A549 (cell line): ENCODE measurements around the gene ADORA1. TPM values are rescaled to one million over a fixed set of nuclear protein-coding genes. Genes with fewer than 3 reads are reported as not detected.

ENCODE experiments used
- ATAC-seq, 2 experiments: fragments of 200-7000 bp in 1 of 2; fragments of >200 bp in 1 of 2; cut with Nextera tagmentation in 1 of 2; cut with Tn5 transposase in 1 of 2; 3 replicates each; pipeline versions ENCODE4 v1.8.0 to v1.9.1; 2018 to 2020; ENCODE audit warnings: mild to moderate bottlenecking in 1 of 2, moderate library complexity in 1 of 2
- CTCF ChIA-PET: fragments of 300-600 bp; sonication (Branson Sonifier 250); formaldehyde crosslinking; extraction: SDS; loops from one replicate; lab custom pipeline; 2021; ENCODE audit warnings: antibody characterized with exemption, inconsistent platforms; lab: Yijun Ruan, JAX
- POLR2A ChIA-PET: fragments of 350-600 bp; formaldehyde crosslinking; extraction: SDS; loops from one replicate; lab custom pipeline; 2021; ENCODE audit warnings: antibody characterized with exemption, inconsistent platforms; lab: Yijun Ruan, JAX
- DNase-seq, 2 experiments: peaks; one replicate each; pipeline versions ENCODE4 v3.0.0 to v3.0.0-alpha.2; 2011 to 2016; ENCODE audit warnings: low read depth in 1 of 2, low spot score in 1 of 2
- FAIRE-seq: peaks from 2 replicates; lab custom pipeline; 2011; peaks lifted over from hg19 to GRCh38; lab: Jason Lieb, UNC
- H3K27ac ChIP-seq, 2 experiments: fragments of >200 bp; sonication (Bioruptor Twin); formaldehyde crosslinking; 3 replicates each; pipeline ENCODE4 v1.5.1; 2016 to 2017
- H3K4me1 ChIP-seq: fragments of >200 bp; sonication (Bioruptor Twin); formaldehyde crosslinking; 3 replicates; pipeline ENCODE4 v1.6.1; 2016
- H3K4me2 ChIP-seq: fragments of >200 bp; sonication (Bioruptor Twin); formaldehyde crosslinking; 3 replicates; pipeline ENCODE4 v1.6.1; 2016
- H3K4me3 ChIP-seq: fragments of >200 bp; sonication (Bioruptor Twin); formaldehyde crosslinking; 3 replicates; pipeline ENCODE4 v1.5.1; 2016
- H3K9me3 ChIP-seq: fragments of >200 bp; sonication (Bioruptor Twin); formaldehyde crosslinking; 3 replicates; pipeline ENCODE4 v1.6.1; 2016
- BHLHE40 ChIP-seq: IDR thresholded peaks from 2 replicates; pipeline ENCODE4 v1.6.1; 2012; ENCODE audit warnings: low read depth, low read length, inconsistent platforms
- CHD4 ChIP-seq: fragments of 200-600 bp; sonication (generic); IDR thresholded peaks from 2 replicates; pipeline ENCODE4 v1.6.1; 2016; ENCODE audit warnings: antibody characterized with exemption, mild to moderate bottlenecking, borderline replicate concordance
- ESRRA ChIP-seq: fragments of 150-350 bp; IDR thresholded peaks from 2 replicates; pipeline ENCODE4 v1.6.1; 2014; ENCODE audit warnings: mild to moderate bottlenecking, low read length, borderline replicate concordance
- FOXS1 ChIP-seq: fragments of 250-450 bp; sonication (Bioruptor Pico); IDR thresholded peaks from 2 replicates; pipeline ENCODE4 v1.5.0; 2020; ENCODE audit warnings: mild to moderate bottlenecking, moderate library complexity
- HES2 ChIP-seq: fragments of >200 bp; sonication (Bioruptor Twin); formaldehyde crosslinking; IDR thresholded peaks from 2 replicates; pipeline ENCODE4 v1.6.1; 2016
- HEYL ChIP-seq: fragments of 250-450 bp; sonication (Bioruptor Pico); IDR thresholded peaks from 2 replicates; pipeline ENCODE4 v1.8.0; 2021; ENCODE audit warnings: mild to moderate bottlenecking, moderate library complexity
- HOXB13 ChIP-seq: fragments of 250-450 bp; sonication (Bioruptor Pico); IDR thresholded peaks from 2 replicates; pipeline ENCODE4 v1.5.0; 2020; ENCODE audit warnings: low read depth, mild to moderate bottlenecking, moderate library complexity
- KDM1A ChIP-seq: fragments of 200-600 bp; sonication (generic); IDR thresholded peaks from 2 replicates; pipeline ENCODE4 v1.6.1; 2016; ENCODE audit warnings: low read depth, mild to moderate bottlenecking
- KDM5A ChIP-seq: fragments of 200-600 bp; sonication (generic); IDR thresholded peaks from 2 replicates; pipeline ENCODE4 v1.6.1; 2016; ENCODE audit warnings: antibody characterized with exemption, mild to moderate bottlenecking
- MAX ChIP-seq: IDR thresholded peaks from 2 replicates; pipeline ENCODE4 v1.6.1; 2012
- MAZ ChIP-seq: fragments of 150-350 bp; IDR thresholded peaks from 2 replicates; pipeline ENCODE4 v1.6.1; 2014; ENCODE audit warnings: antibody characterized with exemption, low read depth, low read length, borderline replicate concordance
- NFE2L2 ChIP-seq: fragments of 150-350 bp; conservative IDR thresholded peaks from 2 replicates; pipeline ENCODE4 v1.6.1; 2014; ENCODE audit warnings: low read length
- NPAS2 ChIP-seq: fragments of 250-450 bp; sonication (Bioruptor Pico); IDR thresholded peaks from 2 replicates; pipeline ENCODE4 v1.8.0; 2022; ENCODE audit warnings: mild to moderate bottlenecking, moderate library complexity, borderline replicate concordance
- NR3C1 ChIP-seq: fragments of >200 bp; sonication (Bioruptor Twin); formaldehyde crosslinking; IDR thresholded peaks from 3 replicates; pipeline ENCODE4 v1.6.1; 2017
- POLR2AphosphoS2 ChIP-seq: conservative IDR thresholded peaks from 2 replicates; pipeline ENCODE4 v1.6.1; 2012; ENCODE audit warnings: low read length, improper control_type of control experiment, inconsistent platforms
- RNF2 ChIP-seq: fragments of 200-600 bp; sonication (generic); IDR thresholded peaks from 2 replicates; pipeline ENCODE4 v1.6.1; 2016; ENCODE audit warnings: low read depth, mild to moderate bottlenecking, antibody characterized with exemption, moderate library complexity, borderline replicate concordance
- USF2 ChIP-seq: fragments of 450-650 bp; IDR thresholded peaks from 2 replicates; pipeline ENCODE4 v1.6.1; 2014; ENCODE audit warnings: antibody characterized with exemption
- WGBS: methylation state at CpG from one replicate; pipeline ENCODE4 v1.1.6; 2017; ENCODE audit errors: missing lambda C conversion rate; 5-methylcytosine and 5-hydroxymethylcytosine counted together
- polyA plus RNA-seq, 4 experiments: library from polyadenylated mRNA; depleted of rRNA in 3 of 4; stranded (reverse); fragments of >200 nt; fragmentation: RNase III in 1 of 4; extraction: RNeasy Plus Mini Kit Qiagen cat#74134 plus additional on column Dnase treatment in 1 of 4; gene quantifications; 2 replicates in 3 of 4; 3 replicates in 1 of 4; pipeline ENCODE4 v1.2.3, GENCODE V29; 2011 to 2017
- TF ChIP-seq, protein P1 (sequence below): IDR thresholded peaks from 2 replicates; pipeline ENCODE4 v1.6.1; 2012; ENCODE audit warnings: low read depth, borderline replicate concordance
- TF ChIP-seq, protein P2 (sequence below): fragments of >200 bp; sonication (Bioruptor Twin); formaldehyde crosslinking; IDR thresholded peaks from 3 replicates; pipeline ENCODE4 v1.5.1; 2016

ADORA1 gene
- polyA plus RNA-seq, 2 of the 4 experiments (the other 2 are of a cell fraction): 0.48 to 2.4 TPM

DNA sequence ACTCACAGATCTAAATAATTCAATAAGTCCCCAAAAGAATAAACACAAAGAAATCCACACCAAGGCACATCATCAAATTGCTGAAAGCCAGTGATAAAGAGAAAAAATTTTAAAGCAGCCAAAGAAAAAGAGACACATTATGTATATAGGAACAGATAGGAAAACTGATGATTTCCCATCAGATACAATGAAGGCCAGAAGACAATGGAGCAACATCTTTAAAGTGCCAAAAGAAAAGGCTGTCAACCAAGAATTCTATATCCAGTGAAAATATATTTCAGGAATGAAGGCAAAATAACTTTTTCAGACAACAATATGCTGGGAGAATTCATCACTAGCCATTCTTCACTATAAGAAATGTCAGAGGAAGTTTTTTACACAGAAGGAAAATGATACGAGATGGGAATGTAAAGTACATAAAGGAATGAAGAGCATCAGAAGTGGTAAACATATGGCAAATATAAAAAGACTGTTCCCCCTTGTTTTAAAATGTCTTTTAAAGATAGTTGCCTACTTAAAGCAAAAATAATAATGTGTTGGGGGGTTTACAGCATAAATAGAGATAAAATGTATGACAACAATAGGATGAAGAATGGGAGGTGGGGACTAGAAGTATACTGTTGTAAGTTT lies 32.4 kb upstream of the ADORA1 start:
- POLR2A ChIA-PET: no interaction called here
- ATAC-seq (no peak), FAIRE-seq (no peak), DNase-seq (no peak)
- H3K4me3 ChIP-seq: no peak overlapping the region
- no peak overlapping the region for H3K4me2 ChIP-seq
- no peak overlapping the region for H3K27ac ChIP-seq
- 2% methylated on average over 1 of the region's 1 CpG for WGBS
- peaks cover 18% of the 10 kb centered on the region for H3K9me3 ChIP-seq
- H3K4me1 ChIP-seq: no peaks in the 10 kb centered on the region
- CTCF ChIA-PET: interaction anchor here (1.4 kb wide), 1 partner anchor 77 kb away, joined by 3 read pairs; no protein-coding TSS in a partner anchor
- TF ChIP-seq ESRRA: no peak
- TF ChIP-seq KDM1A: 0 out of 2 replicates have a peak, but pooled peaks have one; percentile 21

GRCh38 chr1:203096566-203096965 lies 31.0 kb upstream of the ADORA1 start:
- ChIA-PET POLR2A (no interaction called here), CTCF (interaction anchor here (0.7 to 4.4 kb wide), 6 partner anchors 17 to 244 kb away, joined by 3 to 20 read pairs (median 3); no protein-coding TSS in a partner anchor)
- no peak overlapping the region for H3K4me2 ChIP-seq
- FAIRE-seq (no peak), DNase-seq (no peak), ATAC-seq (no peak)
- H3K4me3 ChIP-seq: no peak overlapping the region
- no peak overlapping the region for H3K27ac ChIP-seq
- TF ChIP-seq MAZ (no peak), HOXB13 (no peak), NR3C1 (no peak), HES2 (no peak), NFE2L2 (no peak), FOXS1 (CRISPR knock-in tag) (no peak)
- TF ChIP-seq, protein P1, sequence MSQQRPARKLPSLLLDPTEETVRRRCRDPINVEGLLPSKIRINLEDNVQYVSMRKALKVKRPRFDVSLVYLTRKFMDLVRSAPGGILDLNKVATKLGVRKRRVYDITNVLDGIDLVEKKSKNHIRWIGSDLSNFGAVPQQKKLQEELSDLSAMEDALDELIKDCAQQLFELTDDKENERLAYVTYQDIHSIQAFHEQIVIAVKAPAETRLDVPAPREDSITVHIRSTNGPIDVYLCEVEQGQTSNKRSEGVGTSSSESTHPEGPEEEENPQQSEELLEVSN: no peak
- no peaks in the 10 kb centered on the region for H3K4me1 ChIP-seq
- H3K9me3 ChIP-seq: peaks cover 18% of the 10 kb centered on the region

- WGBS: 0% methylated on average over 1 of the region's 1 CpG
- FAIRE-seq (no peak), ATAC-seq (no peak), DNase-seq (no peak)
- H3K4me2 ChIP-seq: no peak overlapping the region
- H3K27ac ChIP-seq: no peak overlapping the region
- POLR2A ChIA-PET: no interaction called here
- CTCF ChIA-PET: interaction anchor here (0.7 to 4.4 kb wide), 5 partner anchors 17 to 244 kb away, joined by 3 to 20 read pairs (median 3); no protein-coding TSS in a partner anchor
- no peak overlapping the region for H3K4me3 ChIP-seq
- no peaks in the 10 kb centered on the region for H3K4me1 ChIP-seq
- peaks cover 18% of the 10 kb centered on the region for H3K9me3 ChIP-seq
- TF ChIP-seq NR3C1 (no peak), KDM5A (no peak), HEYL (no peak), BHLHE40 (no peak), MAX (no peak), POLR2AphosphoS2 (no peak), CHD4 (no peak), NPAS2 (CRISPR knock-in tag) (no peak), RNF2 (no peak), USF2 (no peak)
- TF ChIP-seq, protein P2, sequence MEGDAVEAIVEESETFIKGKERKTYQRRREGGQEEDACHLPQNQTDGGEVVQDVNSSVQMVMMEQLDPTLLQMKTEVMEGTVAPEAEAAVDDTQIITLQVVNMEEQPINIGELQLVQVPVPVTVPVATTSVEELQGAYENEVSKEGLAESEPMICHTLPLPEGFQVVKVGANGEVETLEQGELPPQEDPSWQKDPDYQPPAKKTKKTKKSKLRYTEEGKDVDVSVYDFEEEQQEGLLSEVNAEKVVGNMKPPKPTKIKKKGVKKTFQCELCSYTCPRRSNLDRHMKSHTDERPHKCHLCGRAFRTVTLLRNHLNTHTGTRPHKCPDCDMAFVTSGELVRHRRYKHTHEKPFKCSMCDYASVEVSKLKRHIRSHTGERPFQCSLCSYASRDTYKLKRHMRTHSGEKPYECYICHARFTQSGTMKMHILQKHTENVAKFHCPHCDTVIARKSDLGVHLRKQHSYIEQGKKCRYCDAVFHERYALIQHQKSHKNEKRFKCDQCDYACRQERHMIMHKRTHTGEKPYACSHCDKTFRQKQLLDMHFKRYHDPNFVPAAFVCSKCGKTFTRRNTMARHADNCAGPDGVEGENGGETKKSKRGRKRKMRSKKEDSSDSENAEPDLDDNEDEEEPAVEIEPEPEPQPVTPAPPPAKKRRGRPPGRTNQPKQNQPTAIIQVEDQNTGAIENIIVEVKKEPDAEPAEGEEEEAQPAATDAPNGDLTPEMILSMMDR: no peak
- TF ChIP-seq, all 56 proteins: peak for 0
Observed at GRCh38 chr1:203097001-203097400, 30.5 kb upstream of the ADORA1 start.
